Mucosa of rectum (tissue), 2 donors: Measurements from ENCODE around the gene NRDE2.
A peak's percentile ranks its signal among the peaks of the same experiment; 100 is the strongest.
"Not testable (repeated sequence)": the region's sequence is repeated elsewhere in the genome, so short reads cannot be mapped to it uniquely, and the experiment has no call there.

Experiments used
- H3K27ac ChIP-seq, 2 donors: one replicate each; pipeline ENCODE4 v1.7.0; 2013; ENCODE audit warnings: inconsistent platforms in 2 of 2, low read depth in 2 of 2, low read length in 2 of 2
- H3K27me3 ChIP-seq, 2 donors: one replicate each; pipeline ENCODE4 v1.7.0; 2013; ENCODE audit warnings: low read length in 2 of 2; ENCODE audit not compliant: control insufficient read depth in 2 of 2, insufficient read depth in 2 of 2
- H3K36me3 ChIP-seq, 2 donors: one replicate each; pipeline ENCODE4 v1.7.0; 2013; ENCODE audit warnings: low read length in 2 of 2; ENCODE audit not compliant: control insufficient read depth in 2 of 2, insufficient read depth in 2 of 2
- H3K4me1 ChIP-seq, 2 donors: one replicate each; pipeline ENCODE4 v1.7.0; 2013; ENCODE audit warnings: low read length in 2 of 2, mild to moderate bottlenecking in 1 of 2; ENCODE audit not compliant: control insufficient read depth in 2 of 2, insufficient read depth in 2 of 2
- H3K4me3 ChIP-seq, 2 donors: one replicate each; pipeline ENCODE4 v1.7.0; 2013; ENCODE audit warnings: low read length in 2 of 2
- H3K9ac ChIP-seq, 2 donors: one replicate each; pipeline ENCODE4 v1.7.0; 2013; ENCODE audit warnings: low read length in 2 of 2, low read depth in 1 of 2, mild to moderate bottlenecking in 1 of 2
- H3K9me3 ChIP-seq, 2 donors: one replicate each; pipeline ENCODE4 v1.7.0; 2013; ENCODE audit warnings: low read length in 2 of 2; ENCODE audit not compliant: control insufficient read depth in 2 of 2
- donor health status: healthy.
- donor health status: Normal muscosa, but diverticular disease.

NRDE2 gene

GRCh38 chr14:90256354-90257131 is 75.2 kb downstream of the NRDE2 start, which contains the start of gene PSMC1:
Gene PSMC1 (plus strand): TSS chr14:90256553. CDS start chr14:90256598, 45 bp downstream.
- no peaks in the 10 kb centered on the region for H3K27me3 ChIP-seq
- H3K9ac ChIP-seq = peak within 1 kb of the TSS; percentile 90
- H3K4me3 ChIP-seq = peak within 1 kb of the TSS; percentile 89 to 97
- H3K36me3 ChIP-seq = peaks cover 15 to 16% of the 10 kb centered on the region in 2 donors
- no peaks in the 10 kb centered on the region for H3K9me3 ChIP-seq
- H3K27ac ChIP-seq = peak within 1 kb of the TSS; percentile 35 to 49
- H3K4me1 ChIP-seq = peaks cover 3% of the 10 kb centered on the region in 2 donors

GRCh38 chr14:90255871-90256270 is 75.9 kb downstream of the NRDE2 start:
- Histone ChIP-seq H3K4me3 (peak overlapping the region; percentile 89 to 97), H3K4me1 (peaks cover 3% of the 10 kb centered on the region in 2 donors), H3K27me3 (no peaks in the 10 kb centered on the region), H3K9me3 (no peaks in the 10 kb centered on the region), H3K27ac (no peak overlapping the region), H3K36me3 (peaks cover 9 to 11% of the 10 kb centered on the region in 2 donors), H3K9ac (peak overlapping the region in 1 of 2 donors; percentile 90)

GRCh38 chr14:90253826-90254225 is 77.9 kb downstream of the NRDE2 start:
- H3K27me3 ChIP-seq = peaks cover 0 to 2% of the 10 kb centered on the region in 2 donors
- peaks cover 3% of the 10 kb centered on the region in 2 donors for H3K4me1 ChIP-seq
- no peak overlapping the region for H3K27ac ChIP-seq
- no peak overlapping the region for H3K9ac ChIP-seq
- H3K36me3 ChIP-seq = no peaks in the 10 kb centered on the region
- no peak overlapping the region for H3K4me3 ChIP-seq
- no peaks in the 10 kb centered on the region for H3K9me3 ChIP-seq

- peaks cover 0 to 2% of the 10 kb centered on the region in 2 donors for H3K27me3 ChIP-seq
- no peaks in the 10 kb centered on the region for H3K36me3 ChIP-seq
- no peaks in the 10 kb centered on the region for H3K4me1 ChIP-seq
- H3K4me3 ChIP-seq = no peak overlapping the region
- H3K9me3 ChIP-seq = no peaks in the 10 kb centered on the region
- no peak overlapping the region for H3K27ac ChIP-seq
- no peak overlapping the region for H3K9ac ChIP-seq
Observed at GRCh38 chr14:90248594-90248993, 83.1 kb downstream of the NRDE2 start.

- not testable (repeated sequence) for H3K9ac ChIP-seq, H3K4me3 ChIP-seq, H3K9me3 ChIP-seq, H3K27me3 ChIP-seq, H3K4me1 ChIP-seq, H3K27ac ChIP-seq, H3K36me3 ChIP-seq
Observed at GRCh38 chr14:90247441-90247840, 84.3 kb downstream of the NRDE2 start.

- H3K4me1 ChIP-seq = no peaks in the 10 kb centered on the region
- no peak overlapping the region for H3K4me3 ChIP-seq
- H3K9me3 ChIP-seq = no peaks in the 10 kb centered on the region
- H3K9ac ChIP-seq = no peak overlapping the region
- peaks cover 0 to 2% of the 10 kb centered on the region in 2 donors for H3K27me3 ChIP-seq
- H3K27ac ChIP-seq = no peak overlapping the region
- H3K36me3 ChIP-seq = no peaks in the 10 kb centered on the region
Observed at GRCh38 chr14:90246936-90247335, 84.8 kb downstream of the NRDE2 start.

DNA sequence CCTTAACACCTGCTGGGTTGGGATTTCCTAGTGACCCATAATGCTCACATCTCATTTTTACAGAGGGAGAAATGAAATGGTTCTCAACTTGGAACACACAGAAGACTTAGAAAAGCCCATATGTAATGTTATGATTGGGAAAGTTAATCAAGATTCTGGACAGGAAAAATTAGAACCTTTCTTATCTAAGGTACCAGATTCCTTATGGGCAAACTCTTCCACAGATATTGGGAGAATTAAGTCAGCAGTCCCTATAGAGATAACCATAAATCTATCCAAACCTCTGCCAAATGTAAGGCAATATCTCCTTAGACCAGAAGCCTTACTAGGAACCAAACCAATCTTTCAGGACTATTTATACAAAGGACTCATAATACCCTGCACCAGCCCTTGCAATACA is 89.3 kb downstream of the NRDE2 start:
- Histone ChIP-seq H3K27me3 (no peaks in the 10 kb centered on the region), H3K27ac (no peak overlapping the region), H3K9me3 (peaks cover 10 to 14% of the 10 kb centered on the region in 2 donors), H3K4me3 (no peak overlapping the region), H3K9ac (no peak overlapping the region), H3K36me3 (no peaks in the 10 kb centered on the region), H3K4me1 (no peaks in the 10 kb centered on the region)

- Histone ChIP-seq H3K9me3 (peaks cover 10 to 16% of the 10 kb centered on the region in 2 donors), H3K36me3 (no peaks in the 10 kb centered on the region), H3K9ac (no peak overlapping the region), H3K4me3 (no peak overlapping the region), H3K27me3 (no peaks in the 10 kb centered on the region), H3K4me1 (peaks cover 0 to 4% of the 10 kb centered on the region in 2 donors), H3K27ac (no peak overlapping the region)
Observed at GRCh38 chr14:90239139-90239538, 92.6 kb downstream of the NRDE2 start.

- H3K9me3 ChIP-seq = peaks cover 10 to 16% of the 10 kb centered on the region in 2 donors
- no peaks in the 10 kb centered on the region for H3K27me3 ChIP-seq
- H3K9ac ChIP-seq = no peak overlapping the region
- H3K4me1 ChIP-seq = peaks cover 0 to 4% of the 10 kb centered on the region in 2 donors
- no peak overlapping the region for H3K27ac ChIP-seq
- H3K36me3 ChIP-seq = no peaks in the 10 kb centered on the region
- H3K4me3 ChIP-seq = no peak overlapping the region
Observed at GRCh38 chr14:90235179-90235976, 96.4 kb downstream of the NRDE2 start.

DNA sequence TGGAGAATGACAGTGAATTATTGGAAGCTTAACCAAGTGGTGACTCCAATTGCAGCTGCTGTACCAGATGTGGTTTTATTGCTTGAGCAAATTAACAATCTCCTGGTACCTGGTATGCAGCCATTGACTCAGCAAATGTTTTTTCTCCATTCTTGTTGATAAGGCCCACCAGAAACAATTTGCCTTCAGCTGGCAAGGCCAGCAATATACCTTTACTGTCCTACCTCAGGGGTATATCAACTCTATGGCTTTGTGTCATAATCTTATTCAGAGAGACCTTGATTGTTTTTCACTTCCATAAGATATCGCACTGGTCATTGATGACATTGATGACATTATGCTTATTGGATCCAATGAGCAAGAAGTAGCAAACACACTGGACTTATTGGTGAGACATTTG is 101.8 kb downstream of the NRDE2 start:
- H3K4me3 ChIP-seq, H3K4me1 ChIP-seq, H3K27ac ChIP-seq, H3K9ac ChIP-seq, H3K9me3 ChIP-seq, H3K36me3 ChIP-seq, H3K27me3 ChIP-seq: not testable (repeated sequence)
